OCI-LY1 (cell line): ENCODE measurements around the gene ZNF770.

ENCODE experiments used
- H2AFZ ChIP-seq: fragments of 200-600 bp; sonication (generic), shearing (Covaris generic); 2 replicates; pipeline ENCODE4 v1.6.0; 2014; ENCODE audit warnings: antibody characterized with exemption, mild to moderate bottlenecking, low read length
- H3F3A ChIP-seq: fragments of 200-600 bp; sonication (generic), shearing (Covaris generic); 2 replicates; pipeline ENCODE4 v1.6.0; 2014; ENCODE audit warnings: mild to moderate bottlenecking, antibody characterized with exemption, low read length, moderate library complexity; ENCODE audit not compliant: insufficient read depth
- H3K27ac ChIP-seq: fragments of 200-600 bp; sonication (generic); 2 replicates; pipeline ENCODE4 v1.5.1; 2014; ENCODE audit warnings: low read length, mixed run types, mild to moderate bottlenecking, low read depth; ENCODE audit not compliant: poor library complexity, severe bottlenecking
- H3K27me3 ChIP-seq: fragments of 200-600 bp; sonication (generic); 2 replicates; pipeline ENCODE4 v1.6.0; 2014; ENCODE audit warnings: antibody characterized with exemption, mild to moderate bottlenecking, low read length, moderate library complexity; ENCODE audit not compliant: insufficient read depth
- H3K36me3 ChIP-seq: fragments of 200-600 bp; sonication (generic); 2 replicates; pipeline ENCODE4 v1.6.1; 2014; ENCODE audit warnings: mild to moderate bottlenecking, antibody characterized with exemption, low read length, moderate library complexity, mixed read lengths; ENCODE audit not compliant: insufficient read depth
- H3K4me1 ChIP-seq: fragments of 200-600 bp; sonication (generic); 2 replicates; pipeline ENCODE4 v1.5.1; 2014; ENCODE audit warnings: mild to moderate bottlenecking, low read length, moderate library complexity; ENCODE audit not compliant: insufficient read depth, severe bottlenecking
- H3K4me2 ChIP-seq: fragments of 200-600 bp; sonication (generic), shearing (Covaris generic); 2 replicates; pipeline ENCODE4 v1.6.1; 2014; ENCODE audit warnings: low read length
- H3K4me3 ChIP-seq: fragments of 200-600 bp; sonication (generic); 2 replicates; pipeline ENCODE4 v1.5.1; 2014; ENCODE audit warnings: low read length, low read depth, mild to moderate bottlenecking, mixed read lengths; ENCODE audit not compliant: poor library complexity, severe bottlenecking
- H3K79me2 ChIP-seq: fragments of 200-600 bp; shearing (Covaris generic); 2 replicates; pipeline ENCODE4 v1.6.1; 2016; ENCODE audit warnings: mixed run types, low read length, mixed read lengths; ENCODE audit not compliant: insufficient read depth
- H3K9ac ChIP-seq: fragments of 200-600 bp; sonication (generic), shearing (Covaris generic); 2 replicates; pipeline ENCODE4 v1.6.1; 2014; ENCODE audit warnings: mild to moderate bottlenecking, low read length, mixed read lengths
- H3K9me2 ChIP-seq: fragments of 200-600 bp; sonication (generic), shearing (Covaris generic); 2 replicates; pipeline ENCODE4 v1.6.1; 2014; ENCODE audit warnings: low read depth, mild to moderate bottlenecking, low read length, mixed read lengths
- H3K9me3 ChIP-seq: fragments of 200-600 bp; shearing (Covaris generic); 2 replicates; pipeline ENCODE4 v1.6.1; 2014; ENCODE audit warnings: low read length, mixed read lengths
- H4K20me1 ChIP-seq: fragments of 200-600 bp; sonication (generic), shearing (Covaris generic); 2 replicates; pipeline ENCODE4 v1.6.0; 2016; ENCODE audit warnings: mild to moderate bottlenecking, low read length; ENCODE audit not compliant: insufficient read depth
- CTCF ChIP-seq: fragments of 200-600 bp; sonication (generic), shearing (Covaris generic); IDR thresholded peaks from 2 replicates; pipeline ENCODE4 v1.5.1; 2017; ENCODE audit warnings: mild to moderate bottlenecking, antibody characterized with exemption, low read length, moderate library complexity, mixed read lengths
- EZH2 ChIP-seq: fragments of 200-600 bp; sonication (generic), shearing (Covaris generic); IDR thresholded peaks from 2 replicates; pipeline ENCODE4 v1.8.0; 2017; ENCODE audit warnings: borderline replicate concordance, mixed run types, mild to moderate bottlenecking, antibody characterized with exemption, low read length, moderate library complexity, mixed read lengths

Gene ZNF770

GRCh38 chr15:35003928-35004327 lies 15.8 kb upstream of the ZNF770 start:
- no peak overlapping the region for H3K4me2 ChIP-seq
- H3K4me3 ChIP-seq: no peak overlapping the region
- no peak for TF ChIP-seq CTCF
- TF ChIP-seq EZH2: no peak
- H2AFZ ChIP-seq: no peak overlapping the region
- no peak overlapping the region for H3K27ac ChIP-seq
- no peaks in the 10 kb centered on the region for H3K79me2 ChIP-seq
- no peaks in the 10 kb centered on the region for H3F3A ChIP-seq
- H4K20me1 ChIP-seq: no peaks in the 10 kb centered on the region
- H3K36me3 ChIP-seq: no peaks in the 10 kb centered on the region
- H3K9ac ChIP-seq: no peak overlapping the region
- H3K9me2 ChIP-seq: no peaks in the 10 kb centered on the region
- H3K27me3 ChIP-seq: no peaks in the 10 kb centered on the region
- H3K9me3 ChIP-seq: no peaks in the 10 kb centered on the region
- H3K4me1 ChIP-seq: peaks cover 5% of the 10 kb centered on the region

DNA sequence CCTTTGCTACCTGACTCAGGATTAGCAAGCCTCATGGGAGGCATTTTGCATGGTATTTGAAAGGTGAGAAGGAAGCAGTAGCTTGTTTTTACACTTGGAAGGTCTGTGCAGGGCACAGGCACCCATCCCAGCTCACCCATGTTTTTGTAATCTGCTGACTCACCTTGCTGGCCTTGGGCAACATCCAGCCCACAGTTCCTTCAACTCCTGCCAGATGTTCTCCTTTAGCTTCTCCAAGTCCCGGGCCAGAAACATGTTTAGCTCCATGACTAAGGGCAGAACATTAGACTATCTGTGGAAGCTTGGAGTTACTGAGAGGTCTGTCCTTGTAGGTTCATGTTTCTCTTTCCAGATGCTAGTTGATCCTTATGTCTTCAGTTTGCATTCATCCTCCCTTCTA lies 12.4 kb upstream of the ZNF770 start:
- Histone ChIP-seq H3K4me2 (no peak overlapping the region), H3K27me3 (no peaks in the 10 kb centered on the region), H3K9me3 (no peaks in the 10 kb centered on the region), H3K9ac (no peak overlapping the region), H3K36me3 (no peaks in the 10 kb centered on the region), H3K79me2 (no peaks in the 10 kb centered on the region), H2AFZ (no peak overlapping the region), H3K27ac (no peak overlapping the region), H3K4me1 (no peaks in the 10 kb centered on the region), H3K9me2 (no peaks in the 10 kb centered on the region), H3K4me3 (no peak overlapping the region), H4K20me1 (no peaks in the 10 kb centered on the region), H3F3A (no peaks in the 10 kb centered on the region)
- TF ChIP-seq CTCF (no peak), EZH2 (no peak)

GRCh38 chr15:34999906-35000305 lies 11.8 kb upstream of the ZNF770 start:
- Histone ChIP-seq H3K36me3 (no peaks in the 10 kb centered on the region), H3F3A (no peaks in the 10 kb centered on the region), H3K27ac (no peak overlapping the region), H3K79me2 (no peaks in the 10 kb centered on the region), H4K20me1 (no peaks in the 10 kb centered on the region), H3K4me3 (no peak overlapping the region), H3K9me2 (no peaks in the 10 kb centered on the region), H3K27me3 (no peaks in the 10 kb centered on the region), H3K9me3 (no peaks in the 10 kb centered on the region), H2AFZ (no peak overlapping the region), H3K4me2 (no peak overlapping the region), H3K4me1 (no peaks in the 10 kb centered on the region), H3K9ac (no peak overlapping the region)
- TF ChIP-seq EZH2 (no peak), CTCF (no peak)
